HEK293 (cell line): Measurements from ENCODE around the gene NDST1.

Experiments used
- CTCF ChIA-PET: fragments of 350-600 bp; formaldehyde crosslinking; extraction: SDS; loops from one replicate; lab custom pipeline; 2021; ENCODE audit warnings: antibody characterized with exemption; lab: Yijun Ruan, JAX
- POLR2A ChIA-PET: fragments of 300-600 bp; formaldehyde crosslinking; extraction: SDS; loops from one replicate; lab custom pipeline; 2020; ENCODE audit warnings: antibody characterized with exemption, inconsistent platforms; lab: Yijun Ruan, JAX
- H3K27ac ChIP-seq: fragments of 200-500 bp; sonication (Bioruptor generic); 2 replicates; pipeline ENCODE4 v1.5.1; 2014; ENCODE audit warnings: low read depth, low read length, control low read depth, inconsistent platforms; ENCODE audit errors: extremely low read depth
- H3K36me3 ChIP-seq, 2 experiments: fragments of 200-500 bp in 1 of 2; sonication (Bioruptor generic) in 1 of 2; 1 replicate in 1 of 2; 2 replicates in 1 of 2; pipeline ENCODE4 v1.5.1; 2014 to 2017; ENCODE audit warnings: inconsistent platforms in 2 of 2, low read length in 2 of 2; ENCODE audit not compliant: control insufficient read depth in 2 of 2, insufficient read depth in 1 of 2
- H3K4me1 ChIP-seq: fragments of 200-500 bp; sonication (Bioruptor generic); 2 replicates; pipeline ENCODE4 v1.5.1; 2014; ENCODE audit warnings: mild to moderate bottlenecking, low read length, inconsistent platforms; ENCODE audit not compliant: control insufficient read depth, insufficient read depth
- H3K4me3 ChIP-seq: 2 replicates; pipeline ENCODE4 v1.5.1; 2011; ENCODE audit warnings: low read depth, mild to moderate bottlenecking, control low read depth, low read length, moderate library complexity
- H3K9me3 ChIP-seq: fragments of 200-500 bp; sonication (Bioruptor generic); 2 replicates; pipeline ENCODE4 v1.5.1; 2014; ENCODE audit warnings: low read depth, low read length, inconsistent platforms; ENCODE audit not compliant: control insufficient read depth, insufficient read depth
- GLIS1 ChIP-seq: fragments of 450-650 bp; formaldehyde crosslinking; IDR thresholded peaks from 2 replicates; pipeline ENCODE4 v1.5.1; 2016; ENCODE audit warnings: missing biosample characterization, missing genetic modification characterization
- HOXD13 ChIP-seq: sonication (generic); formaldehyde crosslinking; IDR thresholded peaks from 2 replicates; pipeline ENCODE4 v1.8.0; 2022; ENCODE audit warnings: missing genetic modification reagents, borderline replicate concordance
- PRDM1 ChIP-seq: fragments of 450-650 bp; formaldehyde crosslinking; IDR thresholded peaks from 2 replicates; pipeline ENCODE4; 2016; ENCODE audit warnings: missing biosample characterization, missing genetic modification characterization
- SCRT1 ChIP-seq: fragments of 450-650 bp; formaldehyde crosslinking; IDR thresholded peaks from 2 replicates; pipeline ENCODE4 v1.5.1; 2016; ENCODE audit warnings: missing biosample characterization, missing genetic modification characterization, borderline replicate concordance
- SCRT2 ChIP-seq: fragments of 450-650 bp; formaldehyde crosslinking; IDR thresholded peaks from 2 replicates; pipeline ENCODE4 v1.5.1; 2016; ENCODE audit warnings: missing biosample characterization, missing genetic modification characterization
- SETDB1 ChIP-seq: IDR thresholded peaks from one replicate; pipeline ENCODE4 v1.6.1; 2017; ENCODE audit warnings: mild to moderate bottlenecking, low read length, moderate library complexity, mixed read lengths; ENCODE audit not compliant: insufficient read length
- ZBTB8A ChIP-seq: fragments of 450-650 bp; formaldehyde crosslinking; IDR thresholded peaks from 2 replicates; pipeline ENCODE4 v1.5.1; 2016; ENCODE audit warnings: missing biosample characterization, missing genetic modification characterization
- ZNF324 ChIP-seq: fragments of 450-650 bp; formaldehyde crosslinking; IDR thresholded peaks from 2 replicates; pipeline ENCODE4 v1.5.1; 2016; ENCODE audit warnings: missing biosample characterization, missing genetic modification characterization
- ZNF560 ChIP-seq: fragments of 450-650 bp; formaldehyde crosslinking; IDR thresholded peaks from 2 replicates; pipeline ENCODE4 v1.5.1; 2017; ENCODE audit warnings: missing biosample characterization, missing genetic modification characterization, borderline replicate concordance
- ZNF600 ChIP-seq: fragments of 450-650 bp; formaldehyde crosslinking; IDR thresholded peaks from 2 replicates; pipeline ENCODE4 v1.5.1; 2016; ENCODE audit warnings: missing biosample characterization, missing genetic modification characterization
- ZNF664 ChIP-seq: fragments of 450-650 bp; formaldehyde crosslinking; IDR thresholded peaks from 2 replicates; pipeline ENCODE4 v1.5.1; 2016; ENCODE audit warnings: missing biosample characterization, missing genetic modification characterization
- TF ChIP-seq, protein P1 (sequence below): fragments of 450-650 bp; formaldehyde crosslinking; IDR thresholded peaks from 2 replicates; pipeline ENCODE4 v1.5.1; 2016; ENCODE audit warnings: missing biosample characterization, missing genetic modification characterization
- TF ChIP-seq, protein P2 (sequence below): fragments of 450-650 bp; formaldehyde crosslinking; IDR thresholded peaks from 2 replicates; pipeline ENCODE4; 2016; ENCODE audit warnings: missing biosample characterization, missing genetic modification characterization
- TF ChIP-seq, protein P3 (sequence below): fragments of 450-650 bp; formaldehyde crosslinking; IDR thresholded peaks from 2 replicates; pipeline ENCODE4 v1.5.1; 2016; ENCODE audit warnings: missing biosample characterization, missing genetic modification characterization
- TF ChIP-seq, protein P4 (sequence below): fragments of 450-650 bp; formaldehyde crosslinking; IDR thresholded peaks from 2 replicates; pipeline ENCODE4 v1.5.1; 2016; ENCODE audit warnings: missing biosample characterization, missing genetic modification characterization

The NDST1 gene

DNA sequence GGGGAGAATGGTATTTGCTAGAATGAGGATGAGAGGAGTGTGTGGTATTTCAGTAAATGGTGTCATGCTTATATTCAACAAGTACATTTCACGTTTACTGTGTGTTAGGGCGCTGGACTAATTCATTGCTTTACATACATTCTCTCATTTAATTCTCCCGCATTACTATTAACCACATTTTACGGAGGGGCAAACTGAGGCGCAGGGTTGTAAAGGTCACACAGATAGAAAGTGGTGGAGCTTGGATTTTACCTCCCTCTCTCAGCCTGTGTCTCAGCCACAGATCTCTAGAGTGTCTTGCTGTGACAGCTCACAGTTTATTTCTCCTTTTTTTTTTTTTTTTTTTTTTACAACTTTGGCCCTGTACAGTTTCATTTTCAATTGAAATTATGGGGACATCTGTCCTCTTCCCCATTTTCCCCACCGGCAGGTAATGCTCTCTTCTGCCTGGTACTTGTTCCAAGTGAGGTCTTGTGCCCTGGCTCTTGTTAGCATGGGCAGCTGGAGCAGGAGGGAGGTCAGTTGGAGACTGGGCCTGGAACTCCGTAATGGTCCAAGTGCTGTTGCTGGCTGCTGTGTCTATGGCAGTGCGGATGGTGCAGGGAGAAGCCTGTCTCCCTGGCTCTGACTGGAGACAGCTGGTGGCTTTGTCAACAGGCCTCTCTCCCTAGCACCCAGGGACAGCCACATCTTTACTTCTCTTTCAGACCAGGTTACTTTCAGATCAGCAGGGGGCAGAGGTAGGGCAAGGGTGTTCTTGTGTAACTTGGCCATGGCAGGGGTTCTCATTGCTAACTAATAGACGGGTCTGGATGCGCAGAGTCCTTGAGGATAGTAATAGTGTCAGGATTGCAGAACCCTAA, 20.5 kb upstream of the NDST1 start:
- Histone ChIP-seq H3K4me1 (peaks cover 26% of the 10 kb centered on the region), H3K9me3 (no peaks in the 10 kb centered on the region), H3K4me3 (peak overlapping the region; percentile 87), H3K36me3 (peaks cover 0 to 5% of the 10 kb centered on the region in 2 experiments; a peak in 2 of 3 replicates), H3K27ac (peak overlapping the region; percentile 92; the same call in 1 of the 2 replicates)
- TF ChIP-seq, protein P1, sequence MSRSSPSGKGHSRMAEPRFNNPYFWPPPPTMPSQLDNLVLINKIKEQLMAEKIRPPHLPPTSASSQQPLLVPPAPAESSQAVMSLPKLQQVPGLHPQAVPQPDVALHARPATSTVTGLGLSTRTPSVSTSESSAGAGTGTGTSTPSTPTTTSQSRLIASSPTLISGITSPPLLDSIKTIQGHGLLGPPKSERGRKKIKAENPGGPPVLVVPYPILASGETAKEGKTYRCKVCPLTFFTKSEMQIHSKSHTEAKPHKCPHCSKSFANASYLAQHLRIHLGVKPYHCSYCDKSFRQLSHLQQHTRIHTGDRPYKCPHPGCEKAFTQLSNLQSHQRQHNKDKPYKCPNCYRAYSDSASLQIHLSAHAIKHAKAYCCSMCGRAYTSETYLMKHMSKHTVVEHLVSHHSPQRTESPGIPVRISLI (tag by site-specific recombination) = 0 out of 2 replicates have a peak, but pooled peaks have one; percentile 21
- TF ChIP-seq PRDM1 (tag by site-specific recombination) = no peak
- 0 out of 2 replicates have a peak, but pooled peaks have one; percentile 11 for TF ChIP-seq ZNF600 (tag by site-specific recombination)
- TF ChIP-seq GLIS1 = peak; percentile 65
- peak; percentile 63 for TF ChIP-seq ZBTB8A (tag by site-specific recombination)
- TF ChIP-seq HOXD13 (CRISPR knock-in tag) = no peak
- peak; percentile 49; the same call in 1 of the 2 replicates for TF ChIP-seq ZNF664
- no peak for TF ChIP-seq ZNF324 (tag by site-specific recombination)
- TF ChIP-seq SCRT1 (tag by site-specific recombination) = peak; percentile 74; the same call in 1 of the 2 replicates
- TF ChIP-seq SETDB1 = no peak
- TF ChIP-seq, protein P2, sequence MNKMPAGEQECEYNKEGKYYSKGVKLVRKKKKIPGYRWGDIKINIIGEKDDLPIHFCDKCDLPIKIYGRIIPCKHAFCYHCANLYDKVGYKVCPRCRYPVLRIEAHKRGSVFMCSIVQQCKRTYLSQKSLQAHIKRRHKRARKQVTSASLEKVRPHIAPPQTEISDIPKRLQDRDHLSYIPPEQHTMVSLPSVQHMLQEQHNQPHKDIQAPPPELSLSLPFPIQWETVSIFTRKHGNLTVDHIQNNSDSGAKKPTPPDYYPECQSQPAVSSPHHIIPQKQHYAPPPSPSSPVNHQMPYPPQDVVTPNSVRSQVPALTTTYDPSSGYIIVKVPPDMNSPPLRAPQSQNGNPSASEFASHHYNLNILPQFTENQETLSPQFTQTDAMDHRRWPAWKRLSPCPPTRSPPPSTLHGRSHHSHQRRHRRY = no peak
- TF ChIP-seq SCRT2 (tag by site-specific recombination) = peak; percentile 80
- TF ChIP-seq, protein P3, sequence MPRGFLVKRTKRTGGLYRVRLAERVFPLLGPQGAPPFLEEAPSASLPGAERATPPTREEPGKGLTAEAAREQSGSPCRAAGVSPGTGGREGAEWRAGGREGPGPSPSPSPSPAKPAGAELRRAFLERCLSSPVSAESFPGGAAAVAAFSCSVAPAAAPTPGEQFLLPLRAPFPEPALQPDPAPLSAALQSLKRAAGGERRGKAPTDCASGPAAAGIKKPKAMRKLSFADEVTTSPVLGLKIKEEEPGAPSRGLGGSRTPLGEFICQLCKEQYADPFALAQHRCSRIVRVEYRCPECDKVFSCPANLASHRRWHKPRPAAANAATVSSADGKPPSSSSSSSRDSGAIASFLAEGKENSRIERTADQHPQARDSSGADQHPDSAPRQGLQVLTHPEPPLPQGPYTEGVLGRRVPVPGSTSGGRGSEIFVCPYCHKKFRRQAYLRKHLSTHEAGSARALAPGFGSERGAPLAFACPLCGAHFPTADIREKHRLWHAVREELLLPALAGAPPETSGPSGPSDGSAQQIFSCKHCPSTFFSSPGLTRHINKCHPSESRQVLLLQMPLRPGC (tag by site-specific recombination) = 0 out of 2 replicates have a peak, but pooled peaks have one; percentile 20
- TF ChIP-seq, protein P4, sequence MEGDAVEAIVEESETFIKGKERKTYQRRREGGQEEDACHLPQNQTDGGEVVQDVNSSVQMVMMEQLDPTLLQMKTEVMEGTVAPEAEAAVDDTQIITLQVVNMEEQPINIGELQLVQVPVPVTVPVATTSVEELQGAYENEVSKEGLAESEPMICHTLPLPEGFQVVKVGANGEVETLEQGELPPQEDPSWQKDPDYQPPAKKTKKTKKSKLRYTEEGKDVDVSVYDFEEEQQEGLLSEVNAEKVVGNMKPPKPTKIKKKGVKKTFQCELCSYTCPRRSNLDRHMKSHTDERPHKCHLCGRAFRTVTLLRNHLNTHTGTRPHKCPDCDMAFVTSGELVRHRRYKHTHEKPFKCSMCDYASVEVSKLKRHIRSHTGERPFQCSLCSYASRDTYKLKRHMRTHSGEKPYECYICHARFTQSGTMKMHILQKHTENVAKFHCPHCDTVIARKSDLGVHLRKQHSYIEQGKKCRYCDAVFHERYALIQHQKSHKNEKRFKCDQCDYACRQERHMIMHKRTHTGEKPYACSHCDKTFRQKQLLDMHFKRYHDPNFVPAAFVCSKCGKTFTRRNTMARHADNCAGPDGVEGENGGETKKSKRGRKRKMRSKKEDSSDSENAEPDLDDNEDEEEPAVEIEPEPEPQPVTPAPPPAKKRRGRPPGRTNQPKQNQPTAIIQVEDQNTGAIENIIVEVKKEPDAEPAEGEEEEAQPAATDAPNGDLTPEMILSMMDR (tag by site-specific recombination) = peak; percentile 37
- ChIA-PET POLR2A (interaction anchor here (0.9 to 3.5 kb wide), 3 partner anchors 10 to 58 kb away, joined by 3 to 11 read pairs (median 9); no protein-coding TSS in a partner anchor), CTCF (interaction anchor here (0.6 to 2.1 kb wide), 7 partner anchors 20 to 675 kb away, joined by 3 to 6 read pairs (median 5); no protein-coding TSS in a partner anchor)

DNA sequence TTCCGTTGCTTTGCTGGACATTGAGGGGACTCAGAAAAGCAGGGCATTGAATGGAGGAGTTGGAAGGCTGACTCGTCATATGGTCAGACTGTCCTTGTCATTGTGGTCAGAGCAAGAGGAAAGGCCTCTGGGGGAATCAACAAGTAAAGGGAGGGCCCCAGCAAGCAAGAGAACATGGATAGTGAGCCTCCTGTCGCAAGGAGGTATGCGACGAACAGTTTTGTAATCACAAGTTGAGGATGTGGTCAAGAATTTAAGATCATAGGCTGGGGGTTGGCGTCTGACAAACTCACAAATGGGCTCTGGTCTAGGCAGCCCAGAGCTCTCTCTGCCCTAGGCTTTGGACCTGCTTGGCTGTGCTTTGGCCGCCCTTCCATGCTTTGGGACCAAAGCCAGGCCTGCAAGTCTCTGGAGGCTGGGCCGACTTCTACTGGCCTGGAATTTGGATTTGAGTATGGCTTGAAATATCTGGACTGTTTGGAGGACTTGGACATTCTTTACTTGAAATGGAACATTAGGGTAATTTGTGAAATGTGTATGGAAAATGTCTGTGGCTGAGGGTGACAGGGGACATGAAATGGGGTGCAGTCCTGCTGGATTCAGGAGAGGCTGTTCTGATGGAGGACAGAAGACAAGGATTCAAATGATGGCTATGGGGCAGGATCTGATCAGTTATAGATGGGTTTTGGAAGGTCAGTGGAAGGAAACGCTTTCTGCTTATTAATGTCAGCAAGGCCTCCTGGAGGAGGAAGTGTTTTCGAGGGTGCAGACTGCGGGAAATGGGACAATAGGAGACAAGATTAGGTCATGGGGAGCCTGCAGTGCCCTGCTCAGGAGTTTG, 19.2 kb upstream of the NDST1 start:
- POLR2A ChIA-PET = interaction anchor here (0.9 to 3.5 kb wide), 3 partner anchors 9 to 212 kb away, joined by 3 to 11 read pairs (median 9); partner anchors contain the start of gene RBM22

More for the DNA sequence above, 19.2 kb upstream of the NDST1 start:
- H3K4me3 ChIP-seq = no peak overlapping the region
- CTCF ChIA-PET = interaction anchor here (0.5 to 1.6 kb wide), 5 partner anchors 11 to 666 kb away, joined by 3 to 8 read pairs (median 4); no protein-coding TSS in a partner anchor
- H3K36me3 ChIP-seq = peaks cover 0 to 5% of the 10 kb centered on the region in 2 experiments; a peak in 2 of 3 replicates
- H3K27ac ChIP-seq = no peak overlapping the region
- peaks cover 26% of the 10 kb centered on the region for H3K4me1 ChIP-seq
- H3K9me3 ChIP-seq = no peaks in the 10 kb centered on the region
- TF ChIP-seq ZNF560 (tag by site-specific recombination) (no peak), SCRT2 (tag by site-specific recombination) (peak; percentile 58; the same call in 1 of the 2 replicates), SCRT1 (tag by site-specific recombination) (peak; percentile 40; the same call in 1 of the 2 replicates)
